Glutamatergic neuron (in vitro differentiated cells): ENCODE results near the gene ABCG8. TPM values are rescaled to one million over a fixed set of nuclear protein-coding genes. Genes with fewer than 3 reads are reported as not detected.

Source experiments
- DNase-seq: peaks from one replicate; pipeline ENCODE4 v3.0.0; 2022
- H3K27ac Mint-ChIP-seq: one replicate; pipeline ENCODE4 v1.8.0; 2020; ENCODE audit warnings: mild to moderate bottlenecking, mixed read lengths, inconsistent platforms; ENCODE audit not compliant: unreplicated experiment
- H3K27me3 Mint-ChIP-seq: one replicate; pipeline ENCODE4 v1.8.0; 2020; ENCODE audit warnings: mild to moderate bottlenecking, moderate library complexity, mixed read lengths, inconsistent platforms; ENCODE audit not compliant: unreplicated experiment
- H3K36me3 Mint-ChIP-seq: one replicate; pipeline ENCODE4 v1.8.0; 2020; ENCODE audit warnings: mild to moderate bottlenecking, mixed read lengths, inconsistent platforms; ENCODE audit not compliant: unreplicated experiment
- H3K4me1 Mint-ChIP-seq: one replicate; pipeline ENCODE4 v1.8.0; 2020; ENCODE audit warnings: mild to moderate bottlenecking, low read depth, mixed read lengths, inconsistent platforms; ENCODE audit not compliant: unreplicated experiment
- H3K4me3 Mint-ChIP-seq: one replicate; pipeline ENCODE4 v1.8.0; 2020; ENCODE audit warnings: mild to moderate bottlenecking, mixed read lengths, inconsistent platforms; ENCODE audit not compliant: unreplicated experiment
- H3K9me3 Mint-ChIP-seq: one replicate; pipeline ENCODE4 v1.8.0; 2020; ENCODE audit warnings: mild to moderate bottlenecking, moderate library complexity, mixed read lengths, inconsistent platforms; ENCODE audit not compliant: unreplicated experiment
- CTCF ChIP-seq: fragments of 200-600 bp; sonication (generic); IDR thresholded peaks from one replicate; pipeline ENCODE4 v1.5.0; 2021; ENCODE audit not compliant: partially characterized antibody, unreplicated experiment
- total RNA-seq: library from RNA; stranded (reverse); fragmentation: NEBNext Ultra II Directional; extraction: Animal tissue kit (Norgen Biotek cat#: 25700); gene quantifications from one replicate; pipeline ENCODE4 v1.2.1, GENCODE V29; 2021; ENCODE audit not compliant: unreplicated experiment

ABCG8 gene
- total RNA-seq, 1 donor from 2014 or later, result not detected

GRCh38 chr2:43882312-43882711, 43.5 kb downstream of the ABCG8 start:
- H3K36me3 Mint-ChIP-seq, result no peaks in the 10 kb centered on the region
- H3K27me3 Mint-ChIP-seq, result no peaks in the 10 kb centered on the region
- DNase-seq, result no peak
- TF ChIP-seq CTCF, result no peak
- no peaks in the 10 kb centered on the region for H3K9me3 Mint-ChIP-seq
- peak overlapping the region; percentile 24 for H3K27ac Mint-ChIP-seq
- no peak overlapping the region for H3K4me3 Mint-ChIP-seq
- H3K4me1 Mint-ChIP-seq, result peaks cover 27% of the 10 kb centered on the region

GRCh38 chr2:43884689-43885088, 45.9 kb downstream of the ABCG8 start:
- no peak for DNase-seq

GRCh38 chr2:43885132-43885632, 46.4 kb downstream of the ABCG8 start:
- Mint-ChIP-seq H3K9me3 (no peaks in the 10 kb centered on the region), H3K36me3 (no peaks in the 10 kb centered on the region), H3K4me1 (peaks cover 26% of the 10 kb centered on the region), H3K4me3 (no peak overlapping the region), H3K27ac (peak overlapping the region; percentile 33), H3K27me3 (no peaks in the 10 kb centered on the region)
- TF ChIP-seq CTCF, result no peak
- no peak for DNase-seq

More at GRCh38 chr2:43884689-43885088, 45.9 kb downstream of the ABCG8 start:
- no peaks in the 10 kb centered on the region for H3K9me3 Mint-ChIP-seq
- H3K4me1 Mint-ChIP-seq, result peaks cover 26% of the 10 kb centered on the region
- H3K27me3 Mint-ChIP-seq, result no peaks in the 10 kb centered on the region
- no peak overlapping the region for H3K27ac Mint-ChIP-seq
- H3K36me3 Mint-ChIP-seq, result no peaks in the 10 kb centered on the region
- no peak overlapping the region for H3K4me3 Mint-ChIP-seq
- TF ChIP-seq CTCF, result no peak

- Mint-ChIP-seq H3K9me3 (no peaks in the 10 kb centered on the region), H3K27me3 (no peaks in the 10 kb centered on the region), H3K4me3 (no peak overlapping the region), H3K4me1 (peaks cover 20% of the 10 kb centered on the region), H3K36me3 (peaks cover under 1% of the 10 kb centered on the region), H3K27ac (no peak overlapping the region)
- DNase-seq, result no peak
- no peak for TF ChIP-seq CTCF
These were observed 48.4 kb downstream of the ABCG8 start for GRCh38 chr2:43887176-43887575.

GRCh38 chr2:43889416-43889815, 50.6 kb downstream of the ABCG8 start:
- H3K4me1 Mint-ChIP-seq, result peaks cover 13% of the 10 kb centered on the region
- TF ChIP-seq CTCF, result no peak
- H3K36me3 Mint-ChIP-seq, result peaks cover 8% of the 10 kb centered on the region
- no peak overlapping the region for H3K27ac Mint-ChIP-seq
- H3K4me3 Mint-ChIP-seq, result no peak overlapping the region
- H3K27me3 Mint-ChIP-seq, result no peaks in the 10 kb centered on the region
- no peak for DNase-seq
- no peaks in the 10 kb centered on the region for H3K9me3 Mint-ChIP-seq
